HG02884 (cell line): ENCODE data around the gene IL7R.

ENCODE experiments used
- ATAC-seq: cut with Tn5 transposase; IDR thresholded peaks from one replicate; pipeline ENCODE4 v1.9.1; 2021; ENCODE audit warnings: mild to moderate bottlenecking, moderate library complexity; ENCODE audit not compliant: unreplicated experiment

Gene IL7R

GRCh38 chr5:35856765-35857351, at the start of gene IL7R:
IL7R (plus strand) TSS chr5:35856891; CDS start chr5:35856978, 87 bp downstream.
- peak; percentile 50 for ATAC-seq

GRCh38 chr5:35810601-35811000, 46.1 kb upstream of the IL7R start:
- ATAC-seq, result no peak

- peak; percentile 66 for ATAC-seq
These were observed 45.5 kb upstream of the IL7R start for GRCh38 chr5:35811108-35811741.

GRCh38 chr5:35813521-35813920, 43.2 kb upstream of the IL7R start:
- ATAC-seq, result no peak

- ATAC-seq, result no peak
These were observed 41.4 kb upstream of the IL7R start for GRCh38 chr5:35815089-35815936.

GRCh38 chr5:35816881-35817521, 39.7 kb upstream of the IL7R start:
- no peak for ATAC-seq

GRCh38 chr5:35819026-35819425, 37.7 kb upstream of the IL7R start:
- no peak for ATAC-seq

GRCh38 chr5:35819668-35820067, 37.0 kb upstream of the IL7R start:
- ATAC-seq, result no peak

GRCh38 chr5:35820735-35821134, 36.0 kb upstream of the IL7R start:
- ATAC-seq, result no peak

- no peak for ATAC-seq
These were observed 35.2 kb upstream of the IL7R start for GRCh38 chr5:35821513-35821912.

- ATAC-seq, result no peak
These were observed 34.2 kb upstream of the IL7R start for GRCh38 chr5:35822511-35822910.

GRCh38 chr5:35823347-35824098, 33.2 kb upstream of the IL7R start:
- no peak for ATAC-seq

GRCh38 chr5:35826056-35826455, 30.6 kb upstream of the IL7R start:
- no peak for ATAC-seq

GRCh38 chr5:35826554-35826953, 30.1 kb upstream of the IL7R start:
- no peak for ATAC-seq

- no peak for ATAC-seq
These were observed 28.6 kb upstream of the IL7R start for GRCh38 chr5:35828082-35828598.

- ATAC-seq, result no peak
These were observed 26.1 kb upstream of the IL7R start for GRCh38 chr5:35830587-35830986.

GRCh38 chr5:35832762-35833161, 23.9 kb upstream of the IL7R start:
- no peak for ATAC-seq

- no peak for ATAC-seq
These were observed 23.5 kb upstream of the IL7R start for GRCh38 chr5:35833224-35833623.

GRCh38 chr5:35835796-35836742, 20.6 kb upstream of the IL7R start:
- ATAC-seq, result no peak
